GM21447 (cell line): ENCODE data around the gene FDXR.
"Not testable (repeated sequence)": the region's sequence is repeated elsewhere in the genome, so short reads cannot be mapped to it uniquely, and the experiment has no call there.

Experiments
- ATAC-seq: cut with Tn5 transposase; IDR thresholded peaks from one replicate; pipeline ENCODE4 v1.9.1; 2021; ENCODE audit not compliant: unreplicated experiment

FDXR gene

GRCh38 chr17:74872313-74873036 lies at the start of gene FDXR:
Gene FDXR, minus strand, starts transcription at chr17:74872994. Its CDS starts 50 bp downstream, at chr17:74872944.
- peak; percentile 22 for ATAC-seq

DNA sequence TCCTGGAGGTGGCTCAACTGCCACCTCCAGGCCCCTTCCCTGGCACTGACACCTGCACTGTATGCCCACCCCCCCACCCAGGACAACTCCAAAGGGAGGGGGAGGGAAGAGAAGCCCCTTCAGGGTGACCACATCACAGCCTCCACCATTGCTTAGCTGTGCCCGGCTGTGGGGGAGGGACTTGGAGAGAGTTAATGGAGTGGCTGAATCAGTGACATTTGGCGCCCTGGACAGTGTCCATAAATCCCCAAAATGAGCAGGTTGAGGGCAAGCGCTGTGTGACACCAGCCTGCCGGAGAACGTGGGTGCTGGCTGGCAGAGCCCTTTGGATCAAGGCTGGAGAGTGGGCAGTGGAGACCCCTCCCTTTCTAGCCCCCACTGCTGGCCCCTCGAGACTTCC lies 49.4 kb upstream of the FDXR start:
- ATAC-seq: no peak

- ATAC-seq: no peak
Observed at GRCh38 chr17:74921769-74922168, 49.0 kb upstream of the FDXR start.

DNA sequence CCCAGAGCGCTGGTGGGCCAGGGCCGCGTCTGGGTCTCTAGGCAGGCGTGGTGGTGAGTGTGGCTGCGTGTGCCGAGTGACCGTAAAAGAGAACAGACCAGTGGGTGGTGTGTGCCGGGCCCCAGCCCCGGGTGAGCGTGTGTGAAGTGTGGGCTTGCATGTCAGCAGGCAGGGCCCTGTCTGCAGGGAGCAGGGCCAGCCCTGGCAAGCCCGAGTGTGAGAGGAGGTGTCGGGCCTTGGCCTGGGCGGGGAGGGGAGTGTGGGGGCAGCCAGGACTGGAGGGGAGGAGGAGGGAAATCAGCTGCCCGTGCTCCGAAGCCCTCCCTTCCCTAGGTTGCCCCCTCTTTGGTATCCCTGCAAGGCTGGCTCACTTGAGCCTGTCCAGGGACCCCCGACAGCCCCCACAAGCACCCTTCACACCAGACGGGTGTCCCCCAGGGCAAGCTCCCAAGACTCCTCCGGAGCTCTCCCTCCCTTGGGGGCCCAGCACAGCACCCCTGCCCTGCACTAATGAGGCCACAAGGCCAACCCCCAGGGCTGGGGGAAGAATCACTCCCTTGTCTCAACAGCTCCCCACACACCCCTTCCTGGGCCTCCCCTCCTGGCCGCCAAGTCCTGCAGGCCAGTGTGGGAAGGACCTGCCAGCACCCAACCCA lies 48.4 kb upstream of the FDXR start:
- ATAC-seq: no peak

- no peak for ATAC-seq
Observed at GRCh38 chr17:74920642-74921025, 47.8 kb upstream of the FDXR start.

- ATAC-seq: no peak
Observed at GRCh38 chr17:74920306-74920620, 47.5 kb upstream of the FDXR start.

DNA sequence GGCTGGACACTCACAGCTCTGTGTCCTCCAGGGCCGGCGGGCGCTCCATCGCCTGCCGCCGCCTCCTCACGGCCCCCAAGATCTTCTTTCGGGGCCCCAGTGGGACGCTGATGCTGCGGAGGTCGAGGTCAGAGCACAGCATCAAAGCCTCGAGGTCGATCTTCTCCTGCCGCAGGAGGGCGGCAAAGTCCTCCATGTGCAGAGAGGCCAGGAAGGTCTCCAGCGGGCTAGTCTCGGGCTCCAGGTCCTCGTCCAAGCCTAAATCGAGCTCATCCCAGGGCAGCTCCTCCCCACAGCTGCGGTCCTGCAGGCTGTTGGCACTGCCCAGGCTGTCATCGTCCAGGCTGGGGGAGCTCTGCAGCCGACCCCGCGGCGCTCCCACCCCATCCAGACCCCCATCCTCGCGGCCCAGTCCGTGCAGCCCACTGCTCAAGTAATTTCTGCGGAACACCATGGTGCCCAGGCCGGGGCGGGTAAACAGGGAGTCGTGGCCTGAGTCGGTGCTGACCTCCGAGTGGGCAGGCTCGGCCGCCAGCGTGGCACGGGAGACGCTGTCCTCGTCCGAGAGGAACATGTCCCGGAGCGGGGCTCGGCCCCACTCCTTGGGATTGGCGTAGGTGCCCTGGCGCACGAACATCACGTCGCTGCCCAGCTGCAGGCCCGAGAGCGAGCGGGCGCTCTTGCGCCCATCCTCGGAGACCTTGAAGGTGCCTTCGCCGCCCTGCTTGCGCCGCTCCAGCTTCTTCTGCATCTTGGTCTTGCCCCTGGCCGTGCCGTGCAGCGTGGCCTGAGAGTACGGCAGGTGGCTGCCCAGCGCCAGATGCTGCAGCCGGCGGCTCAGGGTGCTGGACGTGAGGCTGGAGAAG lies 46.9 kb upstream of the FDXR start:
- ATAC-seq: no peak

DNA sequence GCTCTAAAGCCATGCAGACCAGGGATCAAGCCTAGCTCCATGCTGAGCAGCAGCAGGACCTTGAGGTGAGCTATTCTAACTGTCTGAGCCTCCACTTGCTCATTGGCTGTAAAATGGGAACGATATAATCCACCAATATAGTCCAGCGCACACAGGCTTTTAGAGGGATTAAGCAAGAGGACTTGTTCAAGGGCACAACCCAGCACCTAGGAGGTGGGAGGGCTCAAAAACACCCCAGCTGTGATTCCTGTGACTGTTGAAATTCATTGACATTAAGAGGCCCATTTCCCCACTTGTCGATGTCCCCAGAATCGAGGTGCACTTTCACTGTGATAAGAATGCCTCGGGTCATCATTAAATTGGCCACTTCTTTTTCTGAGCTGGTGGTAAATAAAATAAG lies 46.1 kb upstream of the FDXR start:
- ATAC-seq: no peak

- ATAC-seq: no peak
Observed at GRCh38 chr17:74917430-74917829, 44.6 kb upstream of the FDXR start.

DNA sequence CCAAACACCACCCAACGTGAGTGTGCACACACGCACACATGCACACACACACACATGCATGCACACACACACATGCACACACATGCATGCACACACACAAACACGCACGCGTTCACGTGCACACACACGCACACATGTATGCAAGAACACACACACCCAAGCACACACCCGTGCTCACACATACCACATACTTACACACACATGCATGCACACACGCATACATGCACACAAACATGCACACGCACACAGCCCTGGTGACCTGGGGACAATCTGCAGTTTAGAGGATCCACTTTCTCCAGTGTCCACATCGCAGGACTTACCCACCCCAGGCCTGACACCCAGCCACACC lies 44.0 kb upstream of the FDXR start:
- ATAC-seq: no peak

DNA sequence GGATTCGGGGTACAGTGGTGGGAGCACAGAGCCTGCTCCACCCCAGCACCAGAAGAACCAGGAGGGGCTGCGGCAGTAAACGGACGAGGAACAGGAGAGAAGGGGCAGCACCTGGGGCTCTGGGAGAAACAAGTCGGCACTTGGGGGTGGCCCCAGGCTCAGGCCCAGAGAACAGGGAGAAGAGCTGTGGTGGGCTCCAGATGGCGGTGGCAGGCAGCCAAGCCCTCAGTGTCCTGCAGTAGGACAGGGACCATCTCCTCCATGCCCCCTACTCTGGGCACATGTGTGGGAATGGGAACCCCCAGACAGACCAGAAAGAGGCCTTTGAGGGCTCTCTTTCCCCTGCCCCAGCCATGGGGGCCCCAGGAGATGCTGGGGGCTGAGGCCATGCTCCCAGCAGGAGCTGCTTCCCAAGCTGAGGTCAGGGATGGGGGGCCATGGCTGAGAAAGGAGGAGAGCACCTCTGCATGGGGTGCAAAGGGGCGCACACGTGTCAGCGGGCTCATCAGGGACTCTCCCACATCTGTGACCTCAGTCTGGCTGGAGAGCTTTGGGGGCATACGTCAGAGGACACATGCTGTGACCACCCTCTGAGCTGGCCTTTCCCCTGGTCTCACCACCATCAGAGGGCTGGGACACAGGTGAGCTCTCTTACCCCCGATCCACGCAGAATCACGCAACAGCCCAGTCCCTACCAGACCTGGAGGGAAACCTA lies 43.5 kb upstream of the FDXR start:
- no peak for ATAC-seq

DNA sequence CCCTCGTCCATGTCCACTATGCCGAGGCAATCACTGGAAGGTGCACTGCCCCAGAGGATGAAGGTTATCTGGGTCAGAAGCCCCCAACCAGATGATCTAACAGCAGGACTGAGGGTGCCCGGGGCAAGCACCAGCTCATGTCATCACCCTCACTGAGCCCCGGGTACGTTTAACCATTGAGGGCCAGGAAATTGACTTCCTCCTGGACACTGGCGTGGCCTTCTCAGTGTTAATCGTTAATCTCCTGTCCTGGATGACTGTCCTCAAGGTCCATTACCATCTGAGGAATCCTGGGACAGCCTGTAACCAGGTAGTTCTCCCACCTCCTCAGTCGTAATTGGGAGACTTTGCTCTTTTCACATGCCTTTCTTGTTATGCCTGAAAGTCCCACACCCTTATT lies 38.6 kb upstream of the FDXR start:
- ATAC-seq: not testable (repeated sequence)

DNA sequence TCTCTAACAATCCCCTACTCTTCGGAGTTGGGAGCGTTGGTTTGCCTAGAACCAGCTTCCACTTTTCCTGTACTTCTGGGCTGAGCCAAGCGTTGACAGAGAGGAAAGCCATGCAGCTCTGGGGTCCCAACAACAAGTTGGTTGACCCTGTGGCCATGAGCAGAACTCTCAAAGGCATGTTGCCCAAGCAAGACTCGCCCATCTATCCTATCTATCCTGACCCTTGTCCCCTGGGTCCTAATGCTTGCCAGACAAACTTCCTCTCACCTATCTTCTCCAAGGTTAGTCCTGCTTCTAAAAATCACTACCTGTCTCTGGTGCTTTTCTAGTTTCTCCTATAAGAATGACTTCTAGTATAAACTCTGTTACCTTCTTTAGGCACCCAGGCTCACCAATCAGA lies 36.3 kb upstream of the FDXR start:
- not testable (repeated sequence) for ATAC-seq

GRCh38 chr17:74907012-74907411 lies 34.2 kb upstream of the FDXR start:
- ATAC-seq: no peak

- not testable (repeated sequence) for ATAC-seq
Observed at GRCh38 chr17:74906214-74906793, 33.5 kb upstream of the FDXR start.

- no peak for ATAC-seq
Observed at GRCh38 chr17:74904687-74905409, 32.1 kb upstream of the FDXR start.

- no peak for ATAC-seq
Observed at GRCh38 chr17:74903671-74904070, 30.9 kb upstream of the FDXR start.

DNA sequence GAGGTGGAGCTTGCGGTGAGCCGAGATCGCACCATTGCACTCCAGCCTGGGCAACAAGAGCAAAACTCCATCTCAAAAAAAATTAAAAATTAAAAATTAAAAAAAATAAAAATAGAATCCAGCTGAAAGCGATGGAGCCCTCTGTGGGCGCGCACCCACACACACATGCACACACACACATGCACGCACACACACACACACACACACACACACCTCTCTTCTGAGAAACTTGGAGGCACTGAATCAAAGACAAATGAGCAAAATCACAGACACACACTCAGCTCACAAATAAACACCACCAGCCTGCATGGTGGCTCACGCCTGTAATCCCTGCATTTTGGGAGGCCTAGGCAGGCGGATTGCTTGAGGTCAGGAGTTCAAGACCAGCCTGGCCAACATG lies 30.2 kb upstream of the FDXR start:
- ATAC-seq: no peak

GRCh38 chr17:74901353-74902135 lies 28.8 kb upstream of the FDXR start:
- ATAC-seq: no peak

GRCh38 chr17:74900208-74900607 lies 27.4 kb upstream of the FDXR start:
- no peak for ATAC-seq
